ENCODE measurements around the gene TTC23. TPM values are rescaled to one million over a fixed set of nuclear protein-coding genes. Genes with fewer than 3 reads are reported as not detected.

Gene TTC23, protein sequence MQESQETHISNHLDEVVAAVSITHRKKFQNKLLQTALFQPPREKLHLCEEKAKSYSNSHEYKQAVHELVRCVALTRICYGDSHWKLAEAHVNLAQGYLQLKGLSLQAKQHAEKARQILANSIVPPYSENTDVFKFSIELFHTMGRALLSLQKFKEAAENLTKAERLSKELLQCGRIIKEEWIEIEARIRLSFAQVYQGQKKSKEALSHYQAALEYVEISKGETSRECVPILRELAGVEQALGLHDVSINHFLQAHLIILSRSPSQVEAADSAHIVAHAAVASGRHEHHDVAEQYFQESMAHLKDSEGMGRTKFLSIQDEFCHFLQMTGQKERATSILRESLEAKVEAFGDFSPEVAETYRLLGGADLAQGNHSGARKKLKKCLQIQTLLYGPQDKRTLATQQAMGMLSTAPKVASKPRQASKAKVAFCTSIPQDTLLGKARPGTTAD
- under 1 TPM in 1 of 2 donors, not detected in 1; 0.30 TPM for total RNA-seq
- total RNA-seq, result 0.53 to 1.4 reads per million in 2 donors

DNA sequence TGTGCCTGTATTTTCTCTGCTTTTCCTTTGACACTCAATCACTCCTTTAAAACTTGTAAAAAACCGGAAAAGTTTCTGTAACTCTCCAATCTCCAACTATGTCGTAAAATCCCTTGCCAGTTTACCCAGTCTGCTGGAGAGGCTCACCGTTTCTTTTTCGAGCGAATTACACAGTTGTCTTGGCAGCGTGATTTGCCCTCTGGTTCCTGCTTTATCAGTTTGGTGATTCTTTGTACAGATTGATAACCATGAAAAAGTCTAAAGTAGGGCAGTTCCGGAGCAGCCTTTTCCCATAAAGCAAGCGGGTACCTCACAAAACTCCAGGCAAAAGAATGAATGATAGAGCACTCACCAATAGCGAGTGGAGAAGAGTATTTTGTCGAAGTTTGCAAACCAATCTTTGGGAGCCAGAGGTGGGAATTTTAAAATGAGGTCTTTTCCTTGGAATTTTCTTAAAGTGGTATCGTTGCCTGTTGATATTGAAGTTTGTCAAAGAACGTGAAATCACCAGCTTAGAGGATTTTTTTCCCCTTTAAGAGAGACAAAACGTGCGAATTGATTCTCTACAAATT lies at the start of gene TTC23:
TSS of gene TTC23 (minus strand) at position 312 of the 572 bp plus-strand sequence. CDS start 20,869 bp downstream, outside the sequence.
- Mint-ChIP-seq H3K36me3 (ENCODE audit: low read depth) (peaks cover 2% of the 10 kb centered on the region), H3K4me3 (no peak within 1 kb of the TSS), H3K27ac (no peak within 1 kb of the TSS), H3K27me3 (no peaks in the 10 kb centered on the region), H3K4me1 (peaks cover 18% of the 10 kb centered on the region)
- no peak for DNase-seq
- no peak for ATAC-seq
- no peaks in the 10 kb centered on the region for H3K9me3 ChIP-seq (ENCODE audit: control insufficient read depth, low read length, poor library complexity, severe bottlenecking)

DNA sequence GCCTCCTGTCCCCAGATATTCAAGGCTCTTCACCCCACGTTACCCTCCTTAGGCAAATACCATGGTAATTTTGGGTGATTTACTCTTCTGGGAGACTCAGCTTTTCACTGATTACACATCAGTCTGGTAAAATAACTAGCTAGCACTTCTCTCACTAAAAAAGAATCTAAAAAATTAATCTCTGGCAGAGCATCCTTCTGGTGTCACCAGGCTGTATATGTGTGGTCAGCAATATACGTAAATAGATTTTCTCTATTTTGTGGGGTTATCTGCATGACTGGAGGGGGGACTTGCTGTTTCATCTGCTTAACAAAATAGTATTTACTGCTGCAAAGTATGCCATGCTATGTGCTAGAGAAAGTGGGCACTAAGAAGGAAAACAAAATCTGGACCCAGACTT lies 47.0 kb upstream of the TTC23 start:
- H3K36me3 Mint-ChIP-seq (ENCODE audit: low read depth), result peaks cover 4% of the 10 kb centered on the region
- no peak overlapping the region for H3K27ac Mint-ChIP-seq
- DNase-seq, result no peak
- H3K4me3 Mint-ChIP-seq, result no peak overlapping the region
- ATAC-seq, result no peak
- H3K4me1 Mint-ChIP-seq, result no peaks in the 10 kb centered on the region
- no peaks in the 10 kb centered on the region for H3K9me3 ChIP-seq (ENCODE audit: control insufficient read depth, low read length, poor library complexity, severe bottlenecking)
- H3K27me3 Mint-ChIP-seq, result no peaks in the 10 kb centered on the region

DNA sequence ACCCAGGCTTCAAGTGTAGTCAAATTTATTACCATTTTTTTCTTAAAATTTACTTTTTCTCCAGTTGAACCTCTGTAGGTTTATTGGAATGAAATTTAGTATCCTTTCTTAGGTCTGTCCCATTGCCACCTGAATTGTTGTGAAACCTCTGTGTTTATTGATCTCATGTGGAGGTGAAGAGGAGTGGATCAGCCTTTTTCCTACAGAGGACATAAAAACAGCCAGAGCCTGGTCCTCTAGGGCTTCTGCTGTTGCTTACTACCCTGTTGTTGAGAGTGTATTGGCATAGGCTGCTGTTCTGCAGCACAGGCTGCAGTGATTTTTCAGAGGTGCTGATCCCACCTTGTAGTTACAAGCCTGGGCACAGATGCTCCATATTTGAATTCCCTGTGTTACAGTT lies 46.5 kb upstream of the TTC23 start:
- no peaks in the 10 kb centered on the region for H3K4me1 Mint-ChIP-seq
- no peak overlapping the region for H3K27ac Mint-ChIP-seq
- DNase-seq, result no peak
- H3K36me3 Mint-ChIP-seq (ENCODE audit: low read depth), result peaks cover 4% of the 10 kb centered on the region
- H3K9me3 ChIP-seq (ENCODE audit: control insufficient read depth, low read length, poor library complexity, severe bottlenecking), result no peaks in the 10 kb centered on the region
- no peak overlapping the region for H3K4me3 Mint-ChIP-seq
- ATAC-seq, result no peak
- H3K27me3 Mint-ChIP-seq, result no peaks in the 10 kb centered on the region

DNA sequence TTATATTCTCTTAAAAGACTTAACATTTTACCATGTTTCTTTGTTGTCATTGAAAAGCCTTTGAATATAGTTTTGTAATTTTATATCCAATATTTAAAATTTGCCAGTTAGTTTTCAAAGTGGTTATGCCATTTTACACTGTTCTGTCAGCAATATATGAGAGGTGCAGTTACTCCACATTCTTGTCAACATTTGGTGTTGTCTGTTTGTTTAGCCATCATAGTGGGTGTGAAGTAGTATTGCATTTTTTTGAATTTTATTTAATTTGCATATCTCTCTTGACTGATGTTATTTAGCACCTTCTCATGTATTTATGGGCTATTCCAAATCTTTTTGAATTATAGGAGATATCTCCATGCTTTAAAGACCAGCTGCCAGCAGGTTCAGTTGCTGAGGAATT lies 42.3 kb upstream of the TTC23 start:
- ATAC-seq, result no peak
- H3K9me3 ChIP-seq (ENCODE audit: control insufficient read depth, low read length, poor library complexity, severe bottlenecking), result no peaks in the 10 kb centered on the region
- H3K4me3 Mint-ChIP-seq, result no peak overlapping the region
- no peaks in the 10 kb centered on the region for H3K4me1 Mint-ChIP-seq
- no peak for DNase-seq
- no peak overlapping the region for H3K27ac Mint-ChIP-seq
- H3K36me3 Mint-ChIP-seq (ENCODE audit: low read depth), result peaks cover 4% of the 10 kb centered on the region
- no peaks in the 10 kb centered on the region for H3K27me3 Mint-ChIP-seq

DNA sequence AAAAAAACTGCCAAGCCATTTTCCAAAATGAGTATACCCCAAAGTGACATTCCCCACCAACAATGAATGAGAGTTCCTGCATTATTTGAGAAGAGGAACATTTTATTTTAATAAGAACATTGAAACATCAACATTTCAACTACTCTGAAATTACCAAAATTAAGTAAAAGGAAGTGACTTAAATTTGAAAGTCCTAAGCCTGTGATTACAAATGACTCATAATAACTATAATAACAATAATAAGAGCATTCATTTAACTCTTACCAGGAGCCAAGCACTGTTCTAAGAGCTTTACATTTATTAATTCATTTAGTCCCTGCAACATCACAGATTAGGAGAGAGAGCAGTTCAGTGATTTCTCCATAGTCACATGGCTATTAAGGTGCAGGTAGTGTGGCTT lies 34.3 kb upstream of the TTC23 start:
- peaks cover 2% of the 10 kb centered on the region for H3K36me3 Mint-ChIP-seq (ENCODE audit: low read depth)
- H3K9me3 ChIP-seq (ENCODE audit: control insufficient read depth, low read length, poor library complexity, severe bottlenecking), result no peaks in the 10 kb centered on the region
- no peaks in the 10 kb centered on the region for H3K27me3 Mint-ChIP-seq
- peaks cover 8% of the 10 kb centered on the region for H3K4me1 Mint-ChIP-seq
- DNase-seq (no peak), ATAC-seq (no peak)
- H3K4me3 Mint-ChIP-seq, result no peak overlapping the region
- H3K27ac Mint-ChIP-seq, result no peak overlapping the region

DNA sequence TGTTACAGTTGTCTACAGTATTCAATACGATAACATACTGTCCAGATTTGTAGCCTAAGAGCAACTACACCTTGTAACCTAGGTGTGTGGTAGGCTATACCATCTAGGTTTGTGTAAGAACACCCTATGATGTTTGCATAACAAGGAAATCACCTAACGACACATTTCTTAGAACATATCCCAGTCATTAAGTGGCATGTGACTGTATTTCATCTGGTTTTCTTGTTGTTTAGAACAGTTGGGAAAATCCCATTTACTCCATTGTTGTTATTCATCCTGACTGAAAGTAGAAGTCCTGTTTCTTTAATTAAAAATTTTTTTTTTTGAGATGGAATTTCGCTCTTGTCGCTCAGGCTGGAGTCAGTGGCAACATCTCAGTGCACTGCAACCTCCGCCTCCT lies 33.2 kb upstream of the TTC23 start:
- no peak overlapping the region for H3K4me3 Mint-ChIP-seq
- peaks cover 8% of the 10 kb centered on the region for H3K4me1 Mint-ChIP-seq
- no peaks in the 10 kb centered on the region for H3K9me3 ChIP-seq (ENCODE audit: control insufficient read depth, low read length, poor library complexity, severe bottlenecking)
- no peak for ATAC-seq
- H3K27ac Mint-ChIP-seq, result no peak overlapping the region
- H3K36me3 Mint-ChIP-seq (ENCODE audit: low read depth), result peaks cover 2% of the 10 kb centered on the region
- no peaks in the 10 kb centered on the region for H3K27me3 Mint-ChIP-seq
- DNase-seq, result no peak

DNA sequence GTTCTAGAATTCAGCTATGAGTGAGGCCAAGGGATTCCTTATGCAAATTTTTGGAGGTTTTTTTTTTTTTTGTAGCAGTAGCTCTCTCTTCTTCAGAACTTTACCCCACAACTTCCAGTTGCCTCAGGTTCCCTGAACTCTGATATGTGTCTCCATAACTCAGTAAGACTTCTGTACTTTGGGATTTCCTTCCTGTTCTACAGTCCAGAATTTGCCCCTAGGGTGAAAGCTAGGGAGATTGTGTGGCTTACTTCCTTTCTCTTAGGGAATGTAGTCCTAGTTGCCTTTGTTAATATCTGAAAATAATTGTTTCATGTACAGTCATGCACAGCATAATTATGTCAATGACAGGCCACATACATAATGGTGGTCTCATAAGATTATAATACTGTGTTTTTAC lies 32.7 kb upstream of the TTC23 start:
- Mint-ChIP-seq H3K4me3 (no peak overlapping the region), H3K4me1 (peaks cover 8% of the 10 kb centered on the region), H3K36me3 (ENCODE audit: low read depth) (peaks cover 2% of the 10 kb centered on the region), H3K27ac (no peak overlapping the region), H3K27me3 (no peaks in the 10 kb centered on the region)
- no peaks in the 10 kb centered on the region for H3K9me3 ChIP-seq (ENCODE audit: control insufficient read depth, low read length, poor library complexity, severe bottlenecking)
- DNase-seq, result no peak
- ATAC-seq, result no peak

DNA sequence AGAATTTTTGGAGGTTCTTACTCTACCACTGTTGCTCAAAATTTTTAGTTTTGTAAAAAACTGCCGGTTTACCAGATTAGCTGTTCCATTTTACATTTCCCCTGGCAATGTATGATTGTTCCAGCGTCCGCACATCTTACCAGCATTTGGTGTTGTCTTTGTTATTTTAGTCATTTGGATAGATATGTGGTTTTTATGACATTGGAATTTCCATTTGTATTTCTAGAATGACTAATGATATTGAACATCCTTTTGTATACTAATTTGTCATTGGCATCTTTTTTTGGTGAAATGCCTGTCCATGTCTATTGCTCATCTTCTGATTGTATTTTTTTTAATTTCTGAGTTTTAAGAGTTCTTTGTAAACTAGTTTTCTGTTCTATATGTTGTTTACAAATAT lies 30.4 kb upstream of the TTC23 start:
- H3K36me3 Mint-ChIP-seq (ENCODE audit: low read depth), result peaks cover 2% of the 10 kb centered on the region
- DNase-seq, result no peak
- peak overlapping the region; percentile 61 for H3K27ac Mint-ChIP-seq
- no peaks in the 10 kb centered on the region for H3K27me3 Mint-ChIP-seq
- ATAC-seq, result no peak
- H3K9me3 ChIP-seq (ENCODE audit: control insufficient read depth, low read length, poor library complexity, severe bottlenecking), result no peaks in the 10 kb centered on the region
- H3K4me1 Mint-ChIP-seq, result peaks cover 8% of the 10 kb centered on the region
- no peak overlapping the region for H3K4me3 Mint-ChIP-seq

DNA sequence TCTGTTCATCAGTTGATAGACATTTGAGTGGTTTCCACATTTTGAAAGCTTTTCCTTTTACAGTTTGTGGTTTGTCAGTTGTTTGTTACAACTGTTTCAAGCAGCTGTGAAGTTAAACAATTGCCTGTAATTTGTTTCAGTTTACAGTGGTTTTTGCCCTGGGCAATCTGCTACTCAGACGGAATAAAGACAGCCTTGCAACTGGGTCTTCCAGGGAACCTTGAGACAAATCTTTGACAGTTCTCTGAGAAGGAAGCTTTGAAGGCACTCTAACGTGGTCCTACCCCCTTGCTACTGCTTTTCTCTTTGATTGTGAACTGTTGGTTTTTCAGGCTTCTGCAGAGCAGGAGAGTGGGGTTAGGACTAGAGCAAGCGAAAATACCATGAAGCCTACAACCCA lies 29.9 kb upstream of the TTC23 start:
- H3K27ac Mint-ChIP-seq, result peak overlapping the region; percentile 61
- H3K9me3 ChIP-seq (ENCODE audit: control insufficient read depth, low read length, poor library complexity, severe bottlenecking), result no peaks in the 10 kb centered on the region
- H3K36me3 Mint-ChIP-seq (ENCODE audit: low read depth), result no peaks in the 10 kb centered on the region
- H3K4me3 Mint-ChIP-seq, result no peak overlapping the region
- DNase-seq (no peak), ATAC-seq (no peak)
- H3K27me3 Mint-ChIP-seq, result no peaks in the 10 kb centered on the region
- H3K4me1 Mint-ChIP-seq, result peaks cover 8% of the 10 kb centered on the region

DNA sequence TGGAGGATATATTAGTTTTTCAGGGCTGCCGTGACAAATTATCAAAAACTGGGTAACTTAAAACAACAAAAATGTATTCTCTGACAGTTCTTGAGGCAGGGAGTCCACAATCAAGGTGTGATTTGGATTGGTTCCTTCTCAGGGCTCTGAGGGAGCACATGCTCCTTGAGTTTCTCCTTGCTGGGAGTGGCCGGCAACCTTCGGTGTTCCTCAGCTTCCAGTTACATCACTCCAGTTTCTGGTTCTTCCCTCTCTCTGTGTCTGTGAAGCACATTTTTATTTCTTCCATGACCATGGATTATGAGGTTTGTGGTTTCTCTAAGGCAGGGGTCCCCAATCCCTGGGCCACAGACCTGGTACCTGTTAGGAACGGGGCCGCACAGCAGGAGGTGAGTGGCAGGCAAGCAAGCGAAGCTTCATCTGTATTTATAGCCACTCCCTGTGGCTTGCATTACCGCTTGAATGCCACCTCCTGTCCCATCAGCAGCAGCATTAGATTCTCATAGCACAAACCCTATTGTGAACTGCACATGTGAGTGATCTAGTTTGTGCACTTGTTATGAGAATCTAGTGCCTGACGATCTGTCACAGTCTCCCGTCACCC lies 26.2 kb upstream of the TTC23 start:
- H3K27ac Mint-ChIP-seq, result no peak overlapping the region
- no peaks in the 10 kb centered on the region for H3K36me3 Mint-ChIP-seq (ENCODE audit: low read depth)
- H3K4me1 Mint-ChIP-seq, result peaks cover 8% of the 10 kb centered on the region
- DNase-seq (no peak), ATAC-seq (no peak)
- no peaks in the 10 kb centered on the region for H3K27me3 Mint-ChIP-seq
- H3K9me3 ChIP-seq (ENCODE audit: control insufficient read depth, low read length, poor library complexity, severe bottlenecking), result no peaks in the 10 kb centered on the region
- H3K4me3 Mint-ChIP-seq, result no peak overlapping the region

DNA sequence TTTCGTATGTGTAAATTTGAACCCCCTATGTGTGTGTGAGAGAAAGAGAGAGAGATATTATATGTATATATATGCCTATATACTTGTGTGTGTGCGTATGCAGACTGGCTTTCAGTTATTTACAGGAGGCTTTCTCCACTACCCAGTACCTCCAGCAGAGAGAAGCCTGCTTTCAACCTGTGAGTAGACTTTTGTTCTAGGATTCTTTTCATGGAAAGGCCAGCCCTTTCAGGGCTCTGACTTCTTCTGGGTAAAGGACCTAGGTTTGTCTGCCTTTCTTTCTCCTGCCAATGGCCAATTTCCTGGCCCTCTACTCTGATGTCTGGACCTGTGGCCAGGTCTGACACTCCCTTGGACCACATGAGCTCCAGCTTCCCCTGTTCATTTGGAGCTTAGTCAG lies 25.7 kb upstream of the TTC23 start:
- H3K27me3 Mint-ChIP-seq, result no peaks in the 10 kb centered on the region
- H3K9me3 ChIP-seq (ENCODE audit: control insufficient read depth, low read length, poor library complexity, severe bottlenecking), result no peaks in the 10 kb centered on the region
- H3K4me1 Mint-ChIP-seq, result peaks cover 7% of the 10 kb centered on the region
- H3K36me3 Mint-ChIP-seq (ENCODE audit: low read depth), result no peaks in the 10 kb centered on the region
- H3K27ac Mint-ChIP-seq, result no peak overlapping the region
- no peak overlapping the region for H3K4me3 Mint-ChIP-seq
- ATAC-seq (no peak), DNase-seq (no peak)

DNA sequence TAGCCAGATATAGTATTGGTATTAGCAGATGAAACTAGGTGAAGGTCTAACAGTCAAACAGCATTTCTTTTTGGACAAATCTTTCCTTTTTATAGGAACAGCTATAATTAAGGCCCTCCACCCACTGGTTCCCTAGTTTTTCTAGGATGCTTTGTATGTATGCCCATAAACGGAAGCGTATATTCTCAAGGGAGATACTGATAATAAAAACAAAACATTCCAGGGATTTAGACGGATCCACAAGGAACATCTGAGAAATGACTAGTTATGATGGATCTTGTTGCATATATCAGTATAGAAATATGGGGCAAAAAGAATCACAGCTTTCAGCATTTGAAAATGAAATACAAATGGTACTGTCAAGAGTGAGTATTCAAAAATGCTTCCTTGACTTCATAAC lies 24.4 kb upstream of the TTC23 start:
- no peaks in the 10 kb centered on the region for H3K27me3 Mint-ChIP-seq
- no peak for DNase-seq
- no peaks in the 10 kb centered on the region for H3K4me1 Mint-ChIP-seq
- no peak overlapping the region for H3K4me3 Mint-ChIP-seq
- ATAC-seq, result no peak
- no peaks in the 10 kb centered on the region for H3K36me3 Mint-ChIP-seq (ENCODE audit: low read depth)
- H3K9me3 ChIP-seq (ENCODE audit: control insufficient read depth, low read length, poor library complexity, severe bottlenecking), result no peaks in the 10 kb centered on the region
- H3K27ac Mint-ChIP-seq, result no peak overlapping the region

DNA sequence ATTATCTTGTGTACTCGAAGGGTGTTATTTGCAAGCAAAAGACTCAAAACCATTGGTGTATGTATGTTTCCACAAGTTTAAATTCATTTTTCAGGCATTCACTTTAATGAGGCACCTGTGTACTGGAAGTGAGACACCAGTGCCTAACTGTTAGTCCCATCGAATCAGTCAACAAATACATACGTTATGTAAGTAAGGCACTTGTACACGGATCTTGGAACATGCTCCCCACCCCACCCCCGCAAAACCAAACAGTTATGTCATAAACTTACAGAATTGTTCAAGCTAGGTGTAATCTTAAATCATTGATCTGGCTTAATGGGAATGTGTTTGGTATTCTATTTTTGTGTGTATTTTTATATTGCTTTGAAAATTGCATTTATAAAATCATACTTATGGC lies 19.1 kb upstream of the TTC23 start:
- DNase-seq, result no peak
- Mint-ChIP-seq H3K36me3 (ENCODE audit: low read depth) (no peaks in the 10 kb centered on the region), H3K27ac (no peak overlapping the region), H3K27me3 (no peaks in the 10 kb centered on the region), H3K4me1 (peaks cover 9% of the 10 kb centered on the region), H3K4me3 (no peak overlapping the region)
- H3K9me3 ChIP-seq (ENCODE audit: control insufficient read depth, low read length, poor library complexity, severe bottlenecking), result no peaks in the 10 kb centered on the region
- no peak for ATAC-seq

Measured in T-helper 17 cell (primary cell).